EL (cell line): ENCODE data around the gene NEK1.
"Not testable (repeated sequence)": the region's sequence is repeated elsewhere in the genome, so short reads cannot be mapped to it uniquely, and the experiment has no call there.

Source experiments
- DNase-seq: peaks from one replicate; pipeline ENCODE4 v3.0.0-alpha.2; 2016

Gene NEK1

DNA sequence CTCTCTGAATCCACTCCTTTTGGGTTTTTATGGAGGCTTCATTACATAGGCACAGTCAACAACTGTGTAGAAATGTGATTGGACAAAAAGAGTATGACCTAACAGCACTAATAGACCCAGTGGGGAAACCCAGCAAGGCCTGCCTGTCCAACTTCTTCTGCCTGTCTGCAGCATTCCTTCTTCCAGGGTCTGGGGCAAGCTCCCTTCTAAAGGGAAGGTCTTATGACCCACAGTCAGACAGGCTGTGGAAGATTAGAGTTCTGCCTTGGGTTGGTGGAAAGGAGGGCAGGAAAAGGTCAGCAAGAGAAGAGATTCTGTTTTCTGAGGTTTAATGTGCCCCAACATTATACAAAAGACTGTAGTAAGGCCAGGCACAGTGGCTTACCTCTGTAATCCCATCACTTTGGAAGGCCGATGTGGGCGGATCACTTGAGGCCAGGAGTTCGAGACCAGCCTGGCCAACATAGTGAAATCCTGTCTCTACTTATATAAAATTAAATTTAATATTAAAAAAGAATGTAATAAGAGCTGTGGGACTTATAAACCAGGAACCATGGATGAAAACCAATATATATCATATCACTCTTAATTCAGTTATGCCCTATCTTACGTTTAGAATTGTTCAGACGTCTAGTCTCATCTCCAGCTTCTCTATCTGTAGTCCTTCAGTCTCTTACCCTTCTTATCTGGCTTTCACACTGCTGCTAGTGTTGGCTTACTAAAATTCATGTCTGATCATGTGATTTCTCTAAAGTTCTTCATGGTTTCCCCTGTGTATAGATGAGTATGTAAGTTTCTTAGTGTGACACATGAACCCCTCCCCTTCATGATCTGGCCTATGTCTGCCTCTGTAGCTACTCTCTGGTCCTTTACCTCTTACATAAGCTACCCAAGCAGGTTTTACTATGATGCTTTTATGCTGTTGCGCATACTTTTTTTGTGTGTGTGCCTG, 14.2 kb upstream of the NEK1 start:
- no peak for DNase-seq

DNA sequence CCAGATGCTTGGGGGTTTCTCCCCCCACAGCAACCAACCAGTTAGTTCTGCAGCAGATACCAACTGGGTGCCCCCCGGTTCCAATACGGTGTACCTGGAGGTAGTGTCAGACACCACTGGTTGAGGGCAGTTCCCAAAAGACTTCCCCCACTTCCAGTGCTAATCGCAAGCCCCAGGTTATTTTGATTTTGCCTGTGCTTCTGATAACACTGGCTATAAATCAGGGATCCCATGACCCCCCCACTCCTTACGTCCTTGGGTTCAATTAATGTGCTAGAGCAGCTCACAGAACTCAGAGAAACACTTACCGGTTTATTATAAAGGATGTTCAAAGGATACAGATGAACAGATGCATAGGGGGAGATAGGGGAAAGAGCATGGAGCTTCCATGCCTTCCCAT, 13.5 kb upstream of the NEK1 start:
- no peak for DNase-seq

DNA sequence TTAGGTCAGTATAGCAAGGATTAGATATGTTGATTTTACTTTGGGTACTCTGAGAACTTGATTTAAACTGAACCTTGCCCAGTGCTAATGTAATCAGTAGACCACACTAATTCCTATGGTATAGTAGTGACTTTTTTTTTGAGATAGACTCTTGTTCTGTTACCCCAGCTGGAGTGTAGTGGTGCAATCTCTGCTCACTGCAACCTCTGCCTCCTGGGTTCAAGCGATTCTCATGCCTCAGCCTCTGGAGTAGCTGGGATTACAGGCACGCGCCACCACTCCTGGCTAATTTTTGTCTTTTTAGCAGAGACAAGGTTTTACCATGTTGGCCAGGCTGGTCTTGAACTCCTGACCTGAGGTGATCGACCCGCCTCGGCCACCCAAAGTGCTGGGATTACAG, 11.6 kb upstream of the NEK1 start:
- DNase-seq = not testable (repeated sequence)

DNA sequence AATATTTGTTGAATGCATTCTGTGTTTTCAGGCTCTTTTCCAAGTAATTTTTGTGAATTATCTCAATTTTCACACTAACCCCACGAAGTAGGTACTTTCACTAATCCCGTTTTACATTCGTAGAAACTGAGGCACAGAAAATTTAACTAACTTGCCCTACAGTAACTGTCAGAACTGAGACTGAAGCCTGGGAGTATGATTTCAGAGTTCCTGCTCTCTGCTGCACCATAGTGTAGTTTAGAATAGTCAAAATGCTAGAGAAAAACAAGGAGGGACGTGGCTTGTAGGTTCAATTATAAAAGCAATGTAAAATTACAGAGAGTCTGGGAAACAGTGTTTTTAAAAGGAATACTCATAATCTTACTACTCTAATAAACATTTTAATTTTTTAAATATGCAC, 10.2 kb upstream of the NEK1 start:
- DNase-seq = no peak

DNA sequence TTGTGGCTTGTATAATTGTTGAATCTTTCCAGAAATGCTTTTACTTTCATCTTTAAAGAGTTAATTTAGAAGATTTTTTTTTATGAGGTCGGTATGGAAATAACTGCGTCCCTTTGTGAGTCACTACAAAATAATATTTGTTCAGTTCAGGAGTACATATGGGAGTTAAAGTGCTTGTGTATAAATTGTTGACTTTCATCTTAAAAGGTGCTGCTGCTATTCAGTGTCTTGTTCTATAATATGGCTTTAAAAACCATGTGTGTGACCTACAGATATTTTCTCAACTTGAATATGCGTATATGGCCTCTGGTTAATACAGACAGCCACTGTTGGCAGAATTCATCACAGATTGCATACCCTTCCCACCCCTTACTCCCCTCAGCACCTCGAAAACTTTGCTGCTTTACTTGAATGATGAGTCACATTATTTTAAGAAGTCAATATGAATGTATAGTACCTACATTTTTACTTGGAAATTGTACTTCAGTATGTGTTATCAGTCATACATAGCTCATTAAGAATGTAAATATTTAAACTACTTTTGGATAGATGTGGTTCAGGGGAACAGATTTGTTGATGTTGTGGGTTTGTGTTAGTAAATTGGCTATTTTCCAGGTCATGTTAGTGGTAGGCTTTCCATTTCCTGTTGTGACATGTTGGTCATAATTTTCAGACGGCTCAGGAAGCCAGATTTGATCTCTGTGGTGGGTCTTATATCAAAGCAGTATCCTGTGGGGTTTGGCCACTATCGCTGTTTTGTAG, 9.5 kb upstream of the NEK1 start:
- peak; percentile 65 for DNase-seq

DNA sequence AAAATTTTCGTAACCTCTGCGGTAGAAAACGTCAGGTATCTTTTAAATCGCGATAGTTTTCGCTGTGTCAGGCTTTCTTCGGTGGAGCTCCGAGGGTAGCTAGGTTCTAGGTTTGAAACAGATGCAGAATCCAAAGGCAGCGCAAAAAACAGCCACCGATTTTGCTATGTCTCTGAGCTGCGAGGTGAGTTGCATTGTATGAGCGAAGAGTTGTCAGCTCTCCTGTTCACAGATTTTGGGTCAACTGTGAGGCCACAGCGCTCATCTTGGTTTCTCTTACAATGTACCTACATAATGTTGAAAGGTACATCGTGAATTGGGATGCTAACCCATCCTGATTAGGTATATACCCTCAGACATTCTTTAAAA, 8.5 kb upstream of the NEK1 start:
- peak; percentile 35 for DNase-seq

DNA sequence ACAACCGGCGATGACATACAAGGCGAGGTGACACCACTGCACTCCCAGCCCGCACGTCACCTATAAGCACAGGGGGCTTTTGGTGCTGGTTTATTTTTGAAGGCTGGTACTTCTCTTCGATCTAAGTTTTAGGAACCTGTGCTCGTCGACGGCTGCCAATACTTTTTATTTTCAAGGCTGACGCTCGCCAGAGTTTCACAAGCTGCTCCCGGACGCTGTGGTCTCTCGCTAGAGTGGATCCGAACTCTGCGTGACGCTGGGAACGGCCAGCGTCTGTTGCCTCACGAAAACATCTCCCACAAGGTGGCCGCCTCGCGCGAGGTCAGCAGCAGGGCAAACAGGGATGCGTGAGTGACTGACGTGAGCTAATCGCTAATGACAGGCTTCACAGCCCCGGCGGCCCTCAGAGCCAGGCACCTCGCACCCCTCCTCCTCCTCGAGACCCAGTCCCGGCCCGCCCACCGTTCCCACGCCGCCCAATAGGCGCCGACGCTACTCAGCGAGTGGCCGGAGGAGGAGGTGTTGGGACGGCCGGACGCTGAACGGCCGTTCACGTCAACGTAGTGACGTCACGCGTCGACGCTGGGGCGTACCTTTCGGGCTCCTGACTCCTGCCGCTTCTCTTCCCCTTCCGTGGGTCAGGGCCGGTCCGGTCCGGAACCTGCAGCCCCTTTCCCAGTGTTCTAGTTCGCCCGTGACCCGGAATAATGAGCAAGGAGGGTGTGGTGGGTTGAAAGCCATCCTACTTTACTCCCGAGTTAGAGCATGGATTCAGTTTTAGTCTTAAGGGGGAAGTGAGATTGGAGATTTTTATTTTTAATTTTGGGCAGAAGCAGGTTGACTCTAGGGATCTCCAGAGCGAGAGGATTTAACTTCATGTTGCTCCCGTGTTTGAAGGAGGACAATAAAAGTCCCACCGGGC, 7.8 kb upstream of the NEK1 start, which contains the start of gene CLCN3:
CLCN3 (plus strand) TSS at position 621 of the 922 bp plus-strand sequence. CDS start 15,351 bp downstream, outside the sequence.
- DNase-seq = peak; percentile 95

DNA sequence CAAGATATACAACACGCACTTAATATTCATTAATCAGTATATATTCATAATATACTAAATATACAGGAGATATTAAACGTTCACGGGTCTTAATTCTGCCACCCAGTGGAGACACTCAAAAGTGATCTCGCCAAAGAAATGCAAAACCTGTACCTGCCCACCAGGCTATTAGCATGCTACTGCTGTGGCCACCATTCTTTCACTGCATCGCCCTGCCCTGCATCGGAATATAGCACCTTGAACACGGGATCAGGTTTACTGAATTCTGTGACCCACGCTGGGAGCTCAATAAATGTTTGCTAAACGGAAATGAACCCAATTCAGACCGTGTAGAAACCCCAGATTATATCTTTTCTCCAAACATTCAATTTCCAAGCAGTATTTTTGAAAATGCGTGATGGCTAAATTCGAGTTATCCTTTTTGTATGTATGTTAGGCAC, 7.2 kb upstream of the NEK1 start:
- DNase-seq = peak; percentile 43

DNA sequence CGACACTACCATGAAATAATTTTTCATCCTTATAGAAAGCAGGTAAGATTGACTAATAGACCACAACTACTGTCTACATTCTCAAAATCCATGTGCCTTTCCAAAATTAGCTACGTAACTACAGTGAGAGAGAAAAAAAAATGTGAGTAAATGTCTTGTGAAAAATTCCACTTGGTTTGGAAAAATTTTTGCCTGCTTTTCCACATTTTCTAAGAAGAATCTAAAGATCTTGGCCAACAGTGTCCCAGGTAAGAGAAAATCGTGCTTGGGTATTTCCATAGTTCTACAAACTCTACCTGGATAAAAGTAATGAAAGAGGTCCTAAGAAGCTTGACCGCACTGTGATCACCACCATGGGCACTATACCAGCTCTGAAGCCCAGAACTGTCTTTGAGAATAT, 6.6 kb upstream of the NEK1 start:
- DNase-seq = no peak

DNA sequence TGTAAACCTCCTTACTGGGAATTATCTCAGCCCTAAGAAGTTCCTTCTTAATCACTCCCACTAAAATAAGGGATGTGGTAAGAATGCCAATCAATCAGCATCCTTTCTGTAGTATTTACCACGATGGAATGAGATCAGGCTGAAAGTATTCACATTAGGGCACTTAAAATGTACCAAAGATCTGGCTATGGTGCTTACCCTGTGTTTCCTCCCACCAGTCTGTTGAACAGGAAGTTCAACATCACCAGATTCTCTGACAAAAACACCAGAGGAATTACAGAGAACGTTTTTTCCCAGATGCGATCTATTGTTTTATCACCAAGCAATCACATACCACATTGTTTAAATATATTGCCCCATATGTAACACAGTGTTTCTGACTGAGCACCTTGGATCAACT, 5.9 kb upstream of the NEK1 start:
- peak; percentile 48 for DNase-seq

DNA sequence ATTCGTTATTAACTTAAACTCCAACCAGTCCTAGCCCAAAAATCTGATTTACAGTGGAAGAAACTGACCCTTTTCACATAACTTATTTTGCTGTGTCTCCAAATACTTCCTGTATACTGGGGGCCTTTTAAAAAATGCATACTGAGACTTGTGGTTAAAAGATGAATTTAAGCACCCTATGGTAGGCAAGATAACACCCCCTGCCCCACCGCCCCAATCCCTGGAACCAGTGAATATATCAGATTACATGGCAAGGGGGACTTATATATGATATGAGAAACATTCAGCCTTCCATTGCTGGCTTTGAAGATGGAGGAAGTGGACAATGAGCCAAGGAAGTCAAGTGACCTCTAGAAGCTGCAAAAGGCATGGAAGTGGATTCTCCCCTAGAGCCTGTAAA, 4.9 kb upstream of the NEK1 start:
- DNase-seq = no peak

DNA sequence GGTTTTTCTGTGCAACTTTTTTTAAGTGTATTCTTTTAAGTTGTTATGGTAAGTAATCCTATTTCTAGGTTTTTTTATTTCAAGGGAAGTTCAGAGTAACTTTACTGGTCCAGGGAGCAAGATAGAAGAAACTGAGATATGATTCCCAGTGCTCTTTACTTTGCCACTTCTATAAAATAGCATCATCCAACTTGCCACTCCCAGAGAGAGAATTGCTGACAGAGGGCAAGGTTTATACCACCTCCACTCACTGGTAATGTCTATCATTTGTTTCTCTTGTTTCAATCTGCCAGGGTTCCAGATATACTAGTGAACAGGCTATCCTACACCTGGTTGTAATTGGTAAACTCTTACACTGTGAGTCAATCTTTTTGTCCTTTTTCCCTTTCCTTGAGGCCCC, 4.5 kb upstream of the NEK1 start:
- DNase-seq = no peak

DNA sequence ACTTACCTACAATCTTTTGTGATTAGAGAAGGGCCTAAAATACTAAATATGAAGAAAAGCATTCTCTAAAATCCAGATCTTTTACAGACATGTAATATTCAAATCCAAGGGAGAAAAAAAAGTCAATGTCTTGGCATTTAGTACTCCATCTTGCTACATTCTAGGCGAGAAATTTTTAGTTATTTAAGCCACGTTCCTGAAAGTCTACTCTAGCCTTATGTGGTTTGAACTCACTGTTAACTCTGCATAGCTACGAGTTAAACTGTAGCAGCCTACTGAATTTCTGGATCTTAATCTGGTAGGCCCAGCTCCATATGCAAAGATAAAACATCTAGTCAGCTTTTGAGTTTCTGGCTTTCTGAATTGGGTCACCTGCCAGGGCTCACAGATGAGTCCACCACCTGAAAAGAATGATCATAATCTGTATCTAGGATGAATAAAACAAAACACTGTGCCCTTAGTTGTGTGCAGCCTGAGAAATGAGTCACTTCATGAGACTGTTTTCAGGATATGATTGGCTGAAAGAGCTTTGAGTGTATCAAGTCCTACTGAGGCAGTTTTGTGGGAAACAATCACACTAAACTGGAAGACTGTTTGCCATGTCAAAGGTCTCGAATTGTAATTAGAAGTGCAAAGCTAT, 3.2 kb upstream of the NEK1 start:
- DNase-seq = no peak

DNA sequence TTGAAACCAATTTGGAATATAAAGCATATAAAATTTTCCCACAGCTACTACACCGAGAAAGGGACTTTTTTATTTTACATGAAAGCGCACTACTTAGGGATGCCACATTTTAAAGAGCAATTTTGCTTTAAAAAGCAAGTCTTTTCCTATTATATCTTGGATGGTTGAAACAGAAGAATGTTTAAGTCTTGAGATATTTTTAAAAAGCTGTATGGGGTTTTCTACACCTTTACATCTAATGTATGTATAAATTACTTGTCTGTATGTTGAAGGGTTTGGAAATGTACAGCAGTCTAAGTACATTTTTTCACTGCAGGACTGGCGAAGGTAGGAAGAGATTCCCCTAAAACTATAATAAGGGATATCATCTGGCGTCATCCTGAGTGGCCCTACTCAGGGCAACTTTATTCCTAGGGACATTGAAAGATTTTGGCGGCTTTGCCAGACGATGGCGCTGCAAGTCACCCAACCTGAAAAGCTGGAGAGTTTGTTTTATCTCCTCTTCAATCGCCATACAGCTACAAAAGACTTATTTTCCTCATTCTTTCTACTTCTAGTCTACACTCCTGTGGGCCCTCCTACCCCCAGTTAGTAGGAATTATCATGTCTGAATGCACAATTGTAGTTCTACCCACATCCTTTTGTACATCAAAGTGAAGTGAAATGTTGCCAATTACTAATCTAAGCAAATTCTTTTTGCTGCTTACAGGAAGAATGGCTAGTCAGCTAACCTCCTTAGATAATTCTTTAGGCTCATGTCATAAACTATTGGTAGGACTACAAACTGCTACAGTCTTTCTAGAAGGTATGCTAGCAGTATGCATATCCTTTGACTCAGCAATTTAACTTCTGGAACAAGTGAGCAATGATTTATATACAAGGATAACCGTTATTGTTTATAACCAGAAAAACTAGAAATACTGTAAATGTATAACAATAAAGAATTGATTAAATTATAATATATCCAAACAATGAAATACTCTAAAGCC, 782 bp upstream of the NEK1 start:
- peak; percentile 80 for DNase-seq

DNA sequence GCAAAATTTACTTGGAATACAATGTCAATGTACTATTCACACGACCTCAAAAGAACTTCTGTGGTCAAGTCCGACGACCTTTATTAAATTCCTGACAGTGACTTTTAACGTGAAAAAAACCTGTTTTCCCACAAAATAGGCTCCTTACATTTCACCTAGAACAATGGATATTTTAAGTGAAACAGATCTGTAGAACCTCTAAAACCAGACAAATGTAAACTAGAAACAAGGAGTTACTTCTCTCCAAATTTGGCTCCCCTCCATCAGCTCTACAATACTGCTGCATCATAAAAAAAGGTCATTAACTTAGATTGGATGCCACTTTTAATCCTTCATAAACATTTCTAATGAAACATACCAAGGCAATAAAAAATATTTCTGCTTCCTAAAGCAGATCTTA, 1.2 kb downstream of the NEK1 start:
- peak; percentile 4 for DNase-seq

DNA sequence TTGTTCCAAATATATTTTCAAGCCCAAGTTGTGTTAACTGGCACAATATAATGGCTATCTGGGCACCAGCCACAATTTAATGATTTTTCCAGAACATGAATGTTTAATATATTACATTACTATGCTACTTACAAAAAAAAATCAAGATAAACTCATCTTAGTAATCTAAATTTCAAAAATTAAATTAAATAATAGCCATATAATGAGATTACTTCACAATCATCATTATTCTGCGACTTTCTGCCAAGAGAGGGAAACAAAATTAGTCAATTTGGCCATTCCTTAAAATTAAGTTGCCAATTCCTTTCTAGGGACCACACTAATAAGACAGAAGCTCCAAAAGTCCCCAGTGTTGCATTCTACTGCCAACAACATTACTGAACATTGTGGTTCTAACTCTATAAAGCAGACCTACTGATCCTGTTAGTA, 7.5 kb downstream of the NEK1 start:
- DNase-seq = no peak

DNA sequence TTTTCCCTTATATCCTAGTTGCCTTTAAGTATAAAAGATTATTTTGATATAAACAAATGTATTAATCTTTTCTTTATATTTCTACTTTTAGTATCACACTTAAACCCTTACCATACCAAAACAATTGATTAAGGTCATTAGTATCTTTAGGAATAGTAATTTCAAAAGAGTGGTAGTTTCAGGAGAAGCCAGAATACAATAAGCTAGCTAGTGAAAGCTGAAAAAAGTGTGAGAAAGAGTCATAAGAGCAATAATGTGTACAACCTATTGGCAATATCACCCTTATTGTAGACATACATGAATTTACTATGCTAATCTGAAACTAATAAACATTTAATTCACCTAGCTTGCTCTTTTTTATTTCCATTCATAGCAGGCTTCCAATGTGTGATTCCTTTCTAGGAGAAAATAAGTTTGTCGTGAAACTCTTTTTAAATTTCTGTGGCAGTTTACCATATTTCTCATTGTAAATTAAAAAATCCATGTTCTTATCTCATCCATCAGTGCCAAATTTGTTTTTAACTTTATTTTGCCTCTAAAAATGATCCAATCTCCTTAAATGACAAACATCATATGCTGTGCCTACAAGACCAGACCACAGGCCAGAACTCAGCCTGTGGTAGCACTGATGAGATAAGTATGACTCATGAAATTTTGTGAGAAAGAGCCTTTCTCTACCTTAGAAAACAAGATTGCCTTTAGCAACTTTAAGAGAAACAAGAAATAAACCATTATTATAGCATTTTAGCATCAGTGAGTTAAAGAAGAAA, 8.1 kb downstream of the NEK1 start:
- peak; percentile 66 for DNase-seq

DNA sequence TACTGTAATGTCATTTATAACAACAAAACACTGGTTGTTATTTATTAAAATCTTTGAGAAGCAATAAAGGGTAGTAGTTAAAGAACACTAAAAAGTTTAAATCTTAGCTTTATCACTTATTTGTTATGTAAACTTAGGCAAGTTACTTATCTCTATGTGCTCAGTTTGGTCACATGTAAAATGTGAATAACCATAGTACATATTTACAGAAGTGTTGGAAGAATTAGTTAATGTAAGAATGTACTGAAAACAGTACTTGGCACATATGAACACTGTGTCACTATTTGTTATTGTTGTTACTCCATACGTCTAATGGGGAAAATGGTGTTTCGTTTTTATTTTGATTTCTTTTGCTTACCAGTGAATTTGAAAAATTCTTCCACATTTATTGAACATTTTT, 9.1 kb downstream of the NEK1 start:
- DNase-seq = no peak

DNA sequence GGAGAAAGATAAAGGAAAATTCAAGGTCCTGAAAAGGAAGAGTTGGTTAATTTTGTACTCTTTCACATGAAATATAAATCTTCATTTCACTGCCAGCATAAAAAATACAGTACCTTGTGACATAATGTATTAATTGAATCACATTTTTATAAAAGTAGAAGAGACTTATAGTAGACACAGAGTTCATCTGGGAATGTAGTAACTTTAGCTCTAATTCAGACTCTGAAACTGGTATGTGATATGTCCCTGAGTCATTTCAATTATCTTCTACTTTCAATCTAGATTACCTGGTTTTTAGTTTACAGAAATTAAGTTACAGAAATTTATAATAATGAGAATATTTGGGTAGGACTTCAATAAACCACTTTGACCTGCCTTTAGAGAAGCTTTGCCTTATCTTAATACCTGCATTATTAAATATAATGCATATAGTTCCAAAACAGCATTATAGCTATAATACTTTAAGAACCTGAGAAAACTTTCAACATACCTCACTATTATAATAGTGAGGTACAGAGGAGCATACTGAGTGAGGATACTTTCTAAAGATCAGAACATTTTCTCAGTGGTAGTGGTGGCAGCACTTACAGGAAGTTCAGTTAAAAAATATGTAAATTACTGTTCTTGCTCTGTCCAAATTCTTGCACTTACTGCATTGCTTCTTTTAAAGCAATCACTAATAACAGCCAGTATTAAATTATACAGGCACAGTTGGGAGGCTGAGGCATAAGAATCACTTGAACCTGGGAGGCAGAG, 11.2 kb downstream of the NEK1 start:
- DNase-seq = no peak
